ENCODE data around the gene ISM1.

Gene ISM1

DNA sequence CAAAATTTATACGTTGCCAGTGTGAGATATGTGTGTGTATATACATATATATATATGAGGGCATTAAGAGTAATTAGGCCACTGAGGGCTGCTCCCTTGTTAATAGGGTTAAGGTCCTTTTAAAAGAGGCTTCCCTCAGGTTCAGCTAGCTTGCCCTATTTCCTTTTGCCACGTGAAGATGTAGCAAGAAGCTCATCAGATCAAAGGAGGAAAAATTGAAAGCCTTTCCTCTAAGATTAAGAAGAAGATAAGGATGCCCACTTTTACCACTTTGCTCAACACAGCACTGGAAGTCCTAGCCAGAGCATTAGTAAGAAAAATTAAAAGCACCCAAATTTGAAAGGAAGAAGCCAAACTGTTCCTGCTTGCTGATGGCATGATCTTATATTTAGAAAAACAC is 33.2 kb upstream of the ISM1 start:
- no peak overlapping the region for H3K27ac ChIP-seq (ENCODE audit: low read length)
- peaks cover 17% of the 10 kb centered on the region for H3K4me1 ChIP-seq (ENCODE audit: insufficient read depth, low read length)
- no peaks in the 10 kb centered on the region for H3K27me3 ChIP-seq (ENCODE audit: insufficient read depth, low read length, poor library complexity)
- no peak overlapping the region for H3K4me3 ChIP-seq (ENCODE audit: low read depth in 1 of 2, low read length in 2 of 2)
- no peaks in the 10 kb centered on the region for H3K36me3 ChIP-seq (ENCODE audit: insufficient read depth, low read length)
- no peaks in the 10 kb centered on the region for H3K9me3 ChIP-seq (ENCODE audit: insufficient read depth, low read length, severe bottlenecking)
- TF ChIP-seq EZH2 (IDR thresholded peaks at IDR 0.05; ENCODE audit: borderline replicate concordance, low read depth, low read length, severe bottlenecking), result no peak
- TF ChIP-seq, protein P1, sequence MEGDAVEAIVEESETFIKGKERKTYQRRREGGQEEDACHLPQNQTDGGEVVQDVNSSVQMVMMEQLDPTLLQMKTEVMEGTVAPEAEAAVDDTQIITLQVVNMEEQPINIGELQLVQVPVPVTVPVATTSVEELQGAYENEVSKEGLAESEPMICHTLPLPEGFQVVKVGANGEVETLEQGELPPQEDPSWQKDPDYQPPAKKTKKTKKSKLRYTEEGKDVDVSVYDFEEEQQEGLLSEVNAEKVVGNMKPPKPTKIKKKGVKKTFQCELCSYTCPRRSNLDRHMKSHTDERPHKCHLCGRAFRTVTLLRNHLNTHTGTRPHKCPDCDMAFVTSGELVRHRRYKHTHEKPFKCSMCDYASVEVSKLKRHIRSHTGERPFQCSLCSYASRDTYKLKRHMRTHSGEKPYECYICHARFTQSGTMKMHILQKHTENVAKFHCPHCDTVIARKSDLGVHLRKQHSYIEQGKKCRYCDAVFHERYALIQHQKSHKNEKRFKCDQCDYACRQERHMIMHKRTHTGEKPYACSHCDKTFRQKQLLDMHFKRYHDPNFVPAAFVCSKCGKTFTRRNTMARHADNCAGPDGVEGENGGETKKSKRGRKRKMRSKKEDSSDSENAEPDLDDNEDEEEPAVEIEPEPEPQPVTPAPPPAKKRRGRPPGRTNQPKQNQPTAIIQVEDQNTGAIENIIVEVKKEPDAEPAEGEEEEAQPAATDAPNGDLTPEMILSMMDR (IDR thresholded peaks at IDR 0.05; ENCODE audit: borderline replicate concordance, extremely low read depth, low read length, poor library complexity, severe bottlenecking), result no peak
- H3K79me2 ChIP-seq (ENCODE audit: insufficient read depth, low read length), result no peaks in the 10 kb centered on the region
- DNase-seq (peak; percentile 33), ATAC-seq (ENCODE audit: insufficient read depth, low read depth) (peak; percentile 94)
- H2AFZ ChIP-seq (ENCODE audit: low read depth, low read length), result no peak overlapping the region
- no peak overlapping the region for H3K9ac ChIP-seq (ENCODE audit: low read depth, low read length)
- no peaks in the 10 kb centered on the region for H4K20me1 ChIP-seq (ENCODE audit: insufficient read depth, low read length)
- peak overlapping the region; percentile 17; the same call in 1 of the 2 replicates for H3K4me2 ChIP-seq (ENCODE audit: insufficient read depth, low read length)

DNA sequence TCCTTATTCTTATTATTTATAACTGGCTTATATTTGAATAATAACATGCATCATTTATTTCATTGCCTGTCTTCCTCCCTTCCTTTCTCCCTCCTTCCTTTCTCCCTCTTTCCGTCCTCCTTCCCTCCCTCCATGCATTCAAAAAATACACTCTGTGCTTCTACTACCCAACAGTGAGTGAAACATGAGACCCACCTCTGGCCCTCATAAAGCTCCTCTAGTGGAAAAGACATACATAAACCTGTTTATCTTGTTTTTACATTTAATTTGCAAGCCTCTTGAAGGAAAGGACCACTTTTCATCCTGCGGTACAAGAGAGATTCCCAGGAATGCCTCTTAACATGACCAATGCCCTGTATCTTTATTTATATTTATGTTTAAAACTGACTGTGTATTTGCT is 21.8 kb upstream of the ISM1 start:
- TF ChIP-seq, protein P1 (IDR thresholded peaks at IDR 0.05; ENCODE audit: borderline replicate concordance, extremely low read depth, low read length, poor library complexity, severe bottlenecking), result no peak
- TF ChIP-seq EZH2 (IDR thresholded peaks at IDR 0.05; ENCODE audit: borderline replicate concordance, low read depth, low read length, severe bottlenecking), result no peak
- no peak overlapping the region for H3K9ac ChIP-seq (ENCODE audit: low read depth, low read length)
- no peak for ATAC-seq (ENCODE audit: insufficient read depth, low read depth)
- no peaks in the 10 kb centered on the region for H4K20me1 ChIP-seq (ENCODE audit: insufficient read depth, low read length)
- no peaks in the 10 kb centered on the region for H3K9me3 ChIP-seq (ENCODE audit: insufficient read depth, low read length, severe bottlenecking)
- H2AFZ ChIP-seq (ENCODE audit: low read depth, low read length), result no peak overlapping the region
- H3K79me2 ChIP-seq (ENCODE audit: insufficient read depth, low read length), result no peaks in the 10 kb centered on the region
- DNase-seq, result no peak
- H3K27ac ChIP-seq (ENCODE audit: low read length), result no peak overlapping the region
- H3K4me1 ChIP-seq (ENCODE audit: insufficient read depth, low read length), result no peaks in the 10 kb centered on the region
- no peaks in the 10 kb centered on the region for H3K27me3 ChIP-seq (ENCODE audit: insufficient read depth, low read length, poor library complexity)
- H3K4me2 ChIP-seq (ENCODE audit: insufficient read depth, low read length), result no peak overlapping the region
- H3K36me3 ChIP-seq (ENCODE audit: insufficient read depth, low read length), result no peaks in the 10 kb centered on the region
- no peak overlapping the region for H3K4me3 ChIP-seq (ENCODE audit: low read depth in 1 of 2, low read length in 2 of 2)

DNA sequence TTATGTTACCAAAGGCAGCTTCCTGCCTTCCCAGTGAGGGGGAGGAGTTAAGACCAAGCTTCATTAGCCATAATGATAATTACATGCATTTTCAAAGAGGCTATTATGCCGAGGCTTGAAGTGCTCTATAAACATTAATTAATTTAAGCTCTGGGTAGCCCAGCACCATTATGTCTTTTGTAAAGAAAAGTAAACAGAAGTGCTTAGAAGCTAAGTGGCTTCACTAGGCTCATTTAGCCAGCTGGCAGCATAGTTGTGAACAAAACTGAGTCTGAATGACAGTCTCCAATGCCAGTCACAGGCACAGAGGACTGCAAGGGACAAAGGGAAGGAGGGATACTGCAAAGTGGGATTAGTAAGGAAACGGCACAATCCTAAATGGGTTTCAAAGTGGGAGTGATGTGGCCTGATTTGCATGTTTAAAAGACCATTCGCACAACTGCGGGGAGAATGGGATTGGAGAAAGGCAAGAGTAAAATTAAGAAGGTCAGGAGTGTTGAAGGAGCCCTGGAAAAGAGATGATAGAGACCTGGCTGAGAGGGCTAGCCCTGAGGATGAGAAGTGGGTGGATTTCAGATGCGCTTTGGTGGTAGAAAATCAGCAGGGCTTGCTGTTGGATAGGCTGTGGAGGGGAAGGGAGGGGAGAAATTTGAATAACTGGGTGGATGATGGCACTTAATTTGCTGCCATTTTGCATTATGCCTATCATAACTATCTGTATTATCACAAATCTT is 20.1 kb upstream of the ISM1 start:
- Histone ChIP-seq H3K27ac (ENCODE audit: low read length) (no peak overlapping the region), H3K4me1 (ENCODE audit: insufficient read depth, low read length) (peaks cover 12% of the 10 kb centered on the region), H3K27me3 (ENCODE audit: insufficient read depth, low read length, poor library complexity) (no peaks in the 10 kb centered on the region), H4K20me1 (ENCODE audit: insufficient read depth, low read length) (no peaks in the 10 kb centered on the region), H3K9ac (ENCODE audit: low read depth, low read length) (no peak overlapping the region), H3K9me3 (ENCODE audit: insufficient read depth, low read length, severe bottlenecking) (no peaks in the 10 kb centered on the region), H3K4me2 (ENCODE audit: insufficient read depth, low read length) (no peak overlapping the region), H3K4me3 (ENCODE audit: low read depth in 1 of 2, low read length in 2 of 2) (no peak overlapping the region), H3K79me2 (ENCODE audit: insufficient read depth, low read length) (no peaks in the 10 kb centered on the region), H2AFZ (ENCODE audit: low read depth, low read length) (no peak overlapping the region), H3K36me3 (ENCODE audit: insufficient read depth, low read length) (no peaks in the 10 kb centered on the region)
- DNase-seq (no peak), ATAC-seq (ENCODE audit: insufficient read depth, low read depth) (no peak)
- TF ChIP-seq, protein P1 (IDR thresholded peaks at IDR 0.05; ENCODE audit: borderline replicate concordance, extremely low read depth, low read length, poor library complexity, severe bottlenecking), result no peak
- TF ChIP-seq EZH2 (IDR thresholded peaks at IDR 0.05; ENCODE audit: borderline replicate concordance, low read depth, low read length, severe bottlenecking), result no peak
